Measurements from ENCODE around the gene PLEKHG5.

GRCh38 chr1:6459850-6460265 is 31.6 kb downstream of the PLEKHG5 start:
- TF ChIP-seq CTCF (IDR thresholded peaks at IDR 0.05) (no peak), POLR2A (IDR thresholded peaks at IDR 0.05) (no peak)

Measured in uterus (tissue), 2 donors.